ENCODE results near the gene ACTA2.

DNA sequence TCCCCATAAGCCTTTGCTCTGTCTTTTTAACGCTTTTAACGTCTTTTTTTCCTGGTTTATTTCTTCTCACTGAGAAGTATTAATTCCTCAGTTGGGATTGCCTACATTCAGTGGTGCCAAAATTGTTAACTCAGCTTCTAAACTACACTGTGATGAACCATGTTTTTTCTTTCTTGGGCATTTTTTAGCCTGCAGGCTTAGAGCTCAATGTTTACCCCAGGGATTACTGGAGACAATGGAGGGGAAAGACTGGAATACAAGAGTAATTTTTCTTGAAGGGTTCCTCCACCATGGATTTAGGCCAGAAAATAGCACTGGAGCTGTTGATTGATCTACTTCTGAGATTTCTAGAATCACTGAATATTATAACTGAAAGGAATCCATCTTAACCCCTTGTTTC is 52.7 kb downstream of the ACTA2 start:
- TF ChIP-seq, protein P1, sequence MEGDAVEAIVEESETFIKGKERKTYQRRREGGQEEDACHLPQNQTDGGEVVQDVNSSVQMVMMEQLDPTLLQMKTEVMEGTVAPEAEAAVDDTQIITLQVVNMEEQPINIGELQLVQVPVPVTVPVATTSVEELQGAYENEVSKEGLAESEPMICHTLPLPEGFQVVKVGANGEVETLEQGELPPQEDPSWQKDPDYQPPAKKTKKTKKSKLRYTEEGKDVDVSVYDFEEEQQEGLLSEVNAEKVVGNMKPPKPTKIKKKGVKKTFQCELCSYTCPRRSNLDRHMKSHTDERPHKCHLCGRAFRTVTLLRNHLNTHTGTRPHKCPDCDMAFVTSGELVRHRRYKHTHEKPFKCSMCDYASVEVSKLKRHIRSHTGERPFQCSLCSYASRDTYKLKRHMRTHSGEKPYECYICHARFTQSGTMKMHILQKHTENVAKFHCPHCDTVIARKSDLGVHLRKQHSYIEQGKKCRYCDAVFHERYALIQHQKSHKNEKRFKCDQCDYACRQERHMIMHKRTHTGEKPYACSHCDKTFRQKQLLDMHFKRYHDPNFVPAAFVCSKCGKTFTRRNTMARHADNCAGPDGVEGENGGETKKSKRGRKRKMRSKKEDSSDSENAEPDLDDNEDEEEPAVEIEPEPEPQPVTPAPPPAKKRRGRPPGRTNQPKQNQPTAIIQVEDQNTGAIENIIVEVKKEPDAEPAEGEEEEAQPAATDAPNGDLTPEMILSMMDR (IDR thresholded peaks at IDR 0.05; ENCODE audit: low read length), result no peak
- TF ChIP-seq EZH2 (IDR thresholded peaks at IDR 0.05; ENCODE audit: borderline replicate concordance, low read length), result no peak
